Measurements from ENCODE around the gene PTBP1. TPM values are rescaled to one million over a fixed set of nuclear protein-coding genes. Genes with fewer than 3 reads are reported as not detected.
"Not testable (repeated sequence)": the region's sequence is repeated elsewhere in the genome, so short reads cannot be mapped to it uniquely, and the experiment has no call there.

The PTBP1 gene
- total RNA-seq, 3 donors from 2014 or later (not counting 1 experiment from before 2014, with no cell fraction given): 302 to 350 (median 345) TPM

DNA sequence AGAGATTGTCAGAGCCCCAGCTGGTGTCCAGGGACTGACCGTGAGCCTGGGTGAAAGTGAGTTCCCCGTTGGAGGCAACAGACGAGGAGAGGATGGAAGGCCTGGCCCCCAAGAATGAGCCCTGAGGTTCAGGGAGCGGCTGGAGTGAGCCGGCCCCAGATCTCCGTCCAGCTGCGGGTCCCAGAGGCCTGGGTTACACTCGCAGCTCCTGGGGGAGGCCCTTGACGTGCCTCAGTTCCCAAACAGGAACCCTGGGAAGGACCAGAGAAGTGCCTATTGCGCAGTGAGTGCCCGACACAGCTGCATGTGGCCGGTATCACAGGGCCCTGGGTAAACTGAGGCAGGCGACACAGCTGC lies 53.7 kb downstream of the PTBP1 start:
- 68% methylated on average over 13 of the region's 13 CpGs for WGBS (ENCODE audit: insufficient coverage)
- Histone ChIP-seq H3K36me3 (ENCODE audit: control insufficient read depth, insufficient read depth, low read length) (no peaks in the 10 kb centered on the region), H3K27me3 (ENCODE audit: control insufficient read depth, insufficient read depth, low read length) (peaks cover 6% of the 10 kb centered on the region), H3K27ac (ENCODE audit: low read length) (no peak overlapping the region), H3K9me3 (ENCODE audit: control insufficient read depth, insufficient read depth, low read length) (no peaks in the 10 kb centered on the region), H3K4me1 (ENCODE audit: control insufficient read depth, insufficient read depth, low read length) (no peaks in the 10 kb centered on the region), H3K4me3 (ENCODE audit: low read length) (no peak overlapping the region)
- Mint-ChIP-seq H3K4me1 (no peaks in the 10 kb centered on the region), H3K9me3 (no peaks in the 10 kb centered on the region), H3K27me3 (ENCODE audit: low read depth in 2 of 2) (peaks cover under 1 to 9% of the 10 kb centered on the region in 2 donors), H3K4me3 (no peak overlapping the region), H3K36me3 (no peaks in the 10 kb centered on the region), H3K27ac (no peak overlapping the region)
- no peak for DNase-seq
- TF ChIP-seq, protein P1, sequence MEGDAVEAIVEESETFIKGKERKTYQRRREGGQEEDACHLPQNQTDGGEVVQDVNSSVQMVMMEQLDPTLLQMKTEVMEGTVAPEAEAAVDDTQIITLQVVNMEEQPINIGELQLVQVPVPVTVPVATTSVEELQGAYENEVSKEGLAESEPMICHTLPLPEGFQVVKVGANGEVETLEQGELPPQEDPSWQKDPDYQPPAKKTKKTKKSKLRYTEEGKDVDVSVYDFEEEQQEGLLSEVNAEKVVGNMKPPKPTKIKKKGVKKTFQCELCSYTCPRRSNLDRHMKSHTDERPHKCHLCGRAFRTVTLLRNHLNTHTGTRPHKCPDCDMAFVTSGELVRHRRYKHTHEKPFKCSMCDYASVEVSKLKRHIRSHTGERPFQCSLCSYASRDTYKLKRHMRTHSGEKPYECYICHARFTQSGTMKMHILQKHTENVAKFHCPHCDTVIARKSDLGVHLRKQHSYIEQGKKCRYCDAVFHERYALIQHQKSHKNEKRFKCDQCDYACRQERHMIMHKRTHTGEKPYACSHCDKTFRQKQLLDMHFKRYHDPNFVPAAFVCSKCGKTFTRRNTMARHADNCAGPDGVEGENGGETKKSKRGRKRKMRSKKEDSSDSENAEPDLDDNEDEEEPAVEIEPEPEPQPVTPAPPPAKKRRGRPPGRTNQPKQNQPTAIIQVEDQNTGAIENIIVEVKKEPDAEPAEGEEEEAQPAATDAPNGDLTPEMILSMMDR (IDR thresholded peaks at IDR 0.05): no peak
- no peak for ATAC-seq
- intact Hi-C loops (cut with micrococcal nuclease): no loop called here

DNA sequence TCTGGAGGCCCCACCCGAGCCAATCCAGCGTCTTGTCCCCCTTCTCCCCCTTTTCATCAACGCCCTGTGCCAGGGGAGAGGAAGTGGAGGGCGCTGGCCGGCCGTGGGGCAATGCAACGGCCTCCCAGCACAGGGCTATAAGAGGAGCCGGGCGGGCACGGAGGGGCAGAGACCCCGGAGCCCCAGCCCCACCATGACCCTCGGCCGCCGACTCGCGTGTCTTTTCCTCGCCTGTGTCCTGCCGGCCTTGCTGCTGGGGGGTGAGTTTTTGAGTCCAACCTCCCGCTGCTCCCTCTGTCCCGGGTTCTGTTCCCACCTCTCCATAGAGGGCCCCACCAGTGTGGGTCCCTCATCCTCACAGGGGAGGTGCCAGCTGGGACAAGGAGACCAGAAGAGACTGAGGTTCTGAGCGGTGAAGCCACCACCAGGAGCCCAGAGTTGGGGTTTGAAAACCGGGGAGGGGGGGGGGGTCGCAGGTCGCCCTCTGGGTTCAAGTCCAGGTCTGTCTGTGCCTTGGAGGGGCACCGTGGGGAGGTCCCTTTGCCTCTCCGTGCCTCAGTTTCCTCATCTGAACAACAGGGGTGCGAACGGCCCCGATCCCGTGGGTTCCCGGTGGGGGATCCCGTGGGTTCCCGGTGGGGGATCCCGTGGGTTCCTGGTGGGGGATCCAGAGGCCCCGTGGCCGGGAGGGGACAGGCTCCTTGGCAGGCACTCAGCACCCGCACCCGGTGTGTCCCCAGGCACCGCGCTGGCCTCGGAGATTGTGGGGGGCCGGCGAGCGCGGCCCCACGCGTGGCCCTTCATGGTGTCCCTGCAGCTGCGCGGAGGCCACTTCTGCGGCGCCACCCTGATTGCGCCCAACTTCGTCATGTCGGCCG lies 55.1 kb downstream of the PTBP1 start, which contains the start of gene ELANE:
ELANE (plus strand) TSS at position 168 of the 878 bp plus-strand sequence; CDS start at position 194, 26 bp downstream.
- Mint-ChIP-seq H3K27me3 (ENCODE audit: low read depth in 2 of 2) (peaks cover 0 to 6% of the 10 kb centered on the region in 2 donors), H3K36me3 (no peaks in the 10 kb centered on the region), H3K4me3 (no peak within 1 kb of the TSS), H3K9me3 (no peaks in the 10 kb centered on the region), H3K4me1 (no peaks in the 10 kb centered on the region), H3K27ac (no peak within 1 kb of the TSS)
- peaks cover 4% of the 10 kb centered on the region for H3K27me3 ChIP-seq (ENCODE audit: control insufficient read depth, insufficient read depth, low read length)
- TF ChIP-seq, protein P1 (IDR thresholded peaks at IDR 0.05): no peak
- DNase-seq (no peak), ATAC-seq (no peak)
- H3K4me1 ChIP-seq (ENCODE audit: control insufficient read depth, insufficient read depth, low read length): no peaks in the 10 kb centered on the region
- intact Hi-C loops (cut with micrococcal nuclease): no loop called here
- H3K36me3 ChIP-seq (ENCODE audit: control insufficient read depth, insufficient read depth, low read length): no peaks in the 10 kb centered on the region
- no peak within 1 kb of the TSS for H3K4me3 ChIP-seq (ENCODE audit: low read length)
- WGBS (ENCODE audit: insufficient coverage): 64% methylated on average over 52 of the region's 55 CpGs
- no peaks in the 10 kb centered on the region for H3K9me3 ChIP-seq (ENCODE audit: control insufficient read depth, insufficient read depth, low read length)
- H3K27ac ChIP-seq (ENCODE audit: low read length): no peak within 1 kb of the TSS

DNA sequence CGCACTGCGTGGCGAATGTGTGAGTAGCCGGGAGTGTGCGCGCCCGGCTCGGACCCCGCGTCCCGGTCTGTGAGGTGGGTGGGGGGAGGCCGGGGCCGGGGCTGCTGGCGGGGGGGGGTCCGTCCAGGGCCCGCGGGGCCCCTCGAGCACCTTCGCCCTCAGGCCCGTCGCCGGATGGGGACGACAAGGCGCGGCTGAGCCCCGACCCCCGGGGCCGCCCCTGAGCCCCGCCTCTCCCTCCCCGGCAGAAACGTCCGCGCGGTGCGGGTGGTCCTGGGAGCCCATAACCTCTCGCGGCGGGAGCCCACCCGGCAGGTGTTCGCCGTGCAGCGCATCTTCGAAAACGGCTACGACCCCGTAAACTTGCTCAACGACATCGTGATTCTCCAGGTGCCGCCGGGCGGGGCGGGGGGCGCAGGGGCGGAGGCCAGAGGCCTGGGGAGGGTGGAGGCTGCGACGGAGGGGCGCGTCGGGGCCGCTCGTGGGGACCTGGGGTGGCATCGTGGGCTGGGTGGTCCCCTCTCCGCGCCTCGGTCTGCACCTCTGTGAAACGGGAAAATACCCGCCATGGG lies 55.8 kb downstream of the PTBP1 start:
- H3K9me3 Mint-ChIP-seq: no peaks in the 10 kb centered on the region
- TF ChIP-seq, protein P1 (IDR thresholded peaks at IDR 0.05): no peak
- Histone ChIP-seq H3K9me3 (ENCODE audit: control insufficient read depth, insufficient read depth, low read length) (no peaks in the 10 kb centered on the region), H3K27me3 (ENCODE audit: control insufficient read depth, insufficient read depth, low read length) (peaks cover 4% of the 10 kb centered on the region), H3K36me3 (ENCODE audit: control insufficient read depth, insufficient read depth, low read length) (no peaks in the 10 kb centered on the region), H3K4me1 (ENCODE audit: control insufficient read depth, insufficient read depth, low read length) (no peaks in the 10 kb centered on the region), H3K4me3 (ENCODE audit: low read length) (no peak overlapping the region), H3K27ac (ENCODE audit: low read length) (no peak overlapping the region)
- no peak overlapping the region for H3K4me3 Mint-ChIP-seq
- ATAC-seq: no peak
- H3K4me1 Mint-ChIP-seq: peaks cover 0 to 4% of the 10 kb centered on the region in 2 donors
- intact Hi-C loops (cut with micrococcal nuclease): no loop called here
- 43% methylated on average over 61 of the region's 67 CpGs for WGBS (ENCODE audit: insufficient coverage)
- H3K27me3 Mint-ChIP-seq (ENCODE audit: low read depth in 2 of 2): peaks cover 0 to 11% of the 10 kb centered on the region in 2 donors
- H3K27ac Mint-ChIP-seq: no peak overlapping the region
- H3K36me3 Mint-ChIP-seq: no peaks in the 10 kb centered on the region
- no peak for DNase-seq

GRCh38 chr19:853614-854220 lies 56.5 kb downstream of the PTBP1 start:
- H3K27ac ChIP-seq (ENCODE audit: low read length); H3K4me3 Mint-ChIP-seq; H3K4me1 Mint-ChIP-seq; H3K36me3 ChIP-seq (ENCODE audit: control insufficient read depth, insufficient read depth, low read length); H3K27me3 ChIP-seq (ENCODE audit: control insufficient read depth, insufficient read depth, low read length); ATAC-seq; H3K36me3 Mint-ChIP-seq; H3K9me3 Mint-ChIP-seq; DNase-seq; intact Hi-C loops (cut with micrococcal nuclease); H3K27ac Mint-ChIP-seq; H3K4me1 ChIP-seq (ENCODE audit: control insufficient read depth, insufficient read depth, low read length); H3K4me3 ChIP-seq (ENCODE audit: low read length); H3K9me3 ChIP-seq (ENCODE audit: control insufficient read depth, insufficient read depth, low read length): not testable (repeated sequence)
- 85% methylated on average over 9 of the region's 17 CpGs for WGBS (ENCODE audit: insufficient coverage)
- peaks cover 4 to 16% of the 10 kb centered on the region in 2 donors for H3K27me3 Mint-ChIP-seq (ENCODE audit: low read depth in 2 of 2)
